Measurements from ENCODE around the gene PRSS38. TPM values are rescaled to one million over a fixed set of nuclear protein-coding genes. Genes with fewer than 3 reads are reported as not detected.

PRSS38 gene
- total and polyA plus RNA-seq, 2 donors (not counting 3 experiments of a cell fraction or from before 2014, with no cell fraction given) = not detected

- Histone ChIP-seq H3K9me1 (replicated peaks; ENCODE audit: control insufficient read depth, extremely low read depth, insufficient read depth, low read length) (no peaks in the 10 kb centered on the region), H3K4me3 (replicated peaks in 1 of 3; ENCODE audit: insufficient read depth in 1 of 3, low read depth in 1 of 3, low read length in 3 of 3) (no peak overlapping the region), H3K4me1 (ENCODE audit: control insufficient read depth, extremely low read depth, insufficient read depth, low read length) (no peaks in the 10 kb centered on the region), H3K9me3 (replicated peaks; ENCODE audit: control insufficient read depth, insufficient read depth, low read length) (no peaks in the 10 kb centered on the region), H3K27ac (ENCODE audit: insufficient read depth, low read depth, low read length) (no peak overlapping the region), H2AFZ (ENCODE audit: low read depth, low read length) (no peak overlapping the region), H3K27me3 (ENCODE audit: control insufficient read depth in 2 of 2, insufficient read depth in 2 of 2, low read length in 2 of 2) (no peaks in the 10 kb centered on the region), H3K9ac (replicated peaks; ENCODE audit: extremely low read depth, insufficient read depth, low read length) (no peak overlapping the region), H3K4me2 (ENCODE audit: insufficient read depth, low read length) (no peak overlapping the region), H4K20me1 (replicated peaks; ENCODE audit: control insufficient read depth, extremely low read depth, insufficient read depth, low read length) (no peaks in the 10 kb centered on the region), H3K36me3 (ENCODE audit: control insufficient read depth in 2 of 2, extremely low read depth in 1 of 2, insufficient read depth in 2 of 2, low read length in 2 of 2) (no peaks in the 10 kb centered on the region), H3K79me2 (ENCODE audit: control insufficient read depth, insufficient read depth, low read length) (no peaks in the 10 kb centered on the region)
- CTCF ChIA-PET = no interaction called here
- no peak for FAIRE-seq
- DNase-seq (ENCODE audit: low read depth, low spot score) = no peak
- dilution Hi-C loops (cut with MboI; ENCODE audit: extremely low pct_ligation_motif_present, low sequenced_read_pairs) = no loop called here
- intact Hi-C loops (cut with micrococcal nuclease) = loop anchor here (5.0 kb wide), 2 partner anchors 59 to 101 kb away; partner anchors contain the start of gene WNT9A
- BruUV-seq (replicated peaks) = no TSS peak
- TF ChIP-seq POLR2AphosphoS5 (IDR thresholded peaks at IDR 0.05; ENCODE audit: insufficient read depth, low read depth, low read length) (no peak), POLR2A (IDR thresholded peaks at IDR 0.05; ENCODE audit: low read depth, low read length) (no peak), FOS (IDR thresholded peaks at IDR 0.05; ENCODE audit: borderline replicate concordance, insufficient read depth, low read length) (no peak), CTCF (IDR thresholded peaks at IDR 0.05; ENCODE audit: extremely low read depth in 1 of 2, insufficient read depth in 1 of 2, low read depth in 1 of 2, low read length in 2 of 2) (no peak), EZH2 (IDR thresholded peaks at IDR 0.05; ENCODE audit: borderline replicate concordance, low read depth, low read length, severe bottlenecking) (no peak), MAX (IDR thresholded peaks at IDR 0.05; ENCODE audit: insufficient read depth, insufficient read length) (no peak), MYC (IDR thresholded peaks at IDR 0.05; ENCODE audit: low read depth, low read length) (no peak), JUN (IDR thresholded peaks at IDR 0.05; ENCODE audit: borderline replicate concordance, insufficient read depth, insufficient read length, low read depth) (no peak), GATA2 (IDR thresholded peaks at IDR 0.05; ENCODE audit: insufficient read depth, insufficient read length, low read depth, low read length) (no peak)
- POLR2A ChIA-PET = no interaction called here
Observed at GRCh38 chr1:227888404-227889046, 73.0 kb downstream of the PRSS38 start.
